Esophagus muscularis mucosa (tissue), 4 donors: ENCODE results near the gene CNN1.

Experiments used
- EP300 ChIP-seq: sonication (generic); formaldehyde crosslinking; IDR thresholded peaks from one replicate; pipeline ENCODE4 v1.6.1; 2017; ENCODE audit warnings: antibody characterized with exemption
- POLR2A ChIP-seq: fragments of 450-650 bp; IDR thresholded peaks from one replicate; pipeline ENCODE4 v1.6.1; 2017; ENCODE audit warnings: antibody characterized with exemption, moderate library complexity, mild to moderate bottlenecking, low read depth
- TF ChIP-seq, protein P1 (sequence below), 3 experiments: fragments of 200-600 bp in 2 of 3; fragments of 450-650 bp in 1 of 3; sonication (generic) in 2 of 3; IDR thresholded peaks; one replicate each; pipeline ENCODE4 v1.5.1; 2017 to 2019; ENCODE audit warnings: antibody characterized with exemption in 3 of 3, mild to moderate bottlenecking in 2 of 3, moderate library complexity in 1 of 3

DNA sequence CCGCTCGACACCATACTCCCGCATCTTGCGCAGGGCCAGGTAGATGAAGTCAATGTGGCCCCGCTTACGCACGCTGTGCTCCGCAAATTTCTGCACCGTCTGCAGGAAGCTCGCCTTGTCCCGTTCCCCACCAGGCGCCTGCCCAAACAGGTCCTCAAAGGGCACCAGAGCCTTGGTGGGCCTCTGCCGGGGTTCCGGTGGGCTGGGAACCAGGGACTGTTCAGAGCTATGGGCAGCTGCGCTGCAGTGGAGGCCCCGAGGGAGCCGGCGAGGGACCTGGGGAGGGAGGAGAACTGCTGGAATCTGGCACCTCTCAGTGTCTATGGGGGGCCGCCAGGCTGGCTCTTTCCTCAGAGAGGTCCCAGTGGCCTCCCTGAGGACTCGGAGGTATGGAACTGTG, 24.7 kb upstream of the CNN1 start:
- TF ChIP-seq EP300 (no peak), POLR2A (no peak)
- TF ChIP-seq, protein P1, sequence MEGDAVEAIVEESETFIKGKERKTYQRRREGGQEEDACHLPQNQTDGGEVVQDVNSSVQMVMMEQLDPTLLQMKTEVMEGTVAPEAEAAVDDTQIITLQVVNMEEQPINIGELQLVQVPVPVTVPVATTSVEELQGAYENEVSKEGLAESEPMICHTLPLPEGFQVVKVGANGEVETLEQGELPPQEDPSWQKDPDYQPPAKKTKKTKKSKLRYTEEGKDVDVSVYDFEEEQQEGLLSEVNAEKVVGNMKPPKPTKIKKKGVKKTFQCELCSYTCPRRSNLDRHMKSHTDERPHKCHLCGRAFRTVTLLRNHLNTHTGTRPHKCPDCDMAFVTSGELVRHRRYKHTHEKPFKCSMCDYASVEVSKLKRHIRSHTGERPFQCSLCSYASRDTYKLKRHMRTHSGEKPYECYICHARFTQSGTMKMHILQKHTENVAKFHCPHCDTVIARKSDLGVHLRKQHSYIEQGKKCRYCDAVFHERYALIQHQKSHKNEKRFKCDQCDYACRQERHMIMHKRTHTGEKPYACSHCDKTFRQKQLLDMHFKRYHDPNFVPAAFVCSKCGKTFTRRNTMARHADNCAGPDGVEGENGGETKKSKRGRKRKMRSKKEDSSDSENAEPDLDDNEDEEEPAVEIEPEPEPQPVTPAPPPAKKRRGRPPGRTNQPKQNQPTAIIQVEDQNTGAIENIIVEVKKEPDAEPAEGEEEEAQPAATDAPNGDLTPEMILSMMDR (IDR thresholded peaks at IDR 0.05) = no peak
